Stimulated activated CD4-positive, alpha-beta T cell treated with anti-CD3 and anti-CD28 coated beads, TNF-alpha, amount 100 ng/mL, for 4 hours (primary cell): ENCODE measurements around the gene KCNMB3.

Source experiments
- DNase-seq, 3 experiments: peaks; one replicate each; pipeline ENCODE4 v3.0.0-alpha.2; 2020; ENCODE audit warnings: low read depth in 3 of 3

The KCNMB3 gene

DNA sequence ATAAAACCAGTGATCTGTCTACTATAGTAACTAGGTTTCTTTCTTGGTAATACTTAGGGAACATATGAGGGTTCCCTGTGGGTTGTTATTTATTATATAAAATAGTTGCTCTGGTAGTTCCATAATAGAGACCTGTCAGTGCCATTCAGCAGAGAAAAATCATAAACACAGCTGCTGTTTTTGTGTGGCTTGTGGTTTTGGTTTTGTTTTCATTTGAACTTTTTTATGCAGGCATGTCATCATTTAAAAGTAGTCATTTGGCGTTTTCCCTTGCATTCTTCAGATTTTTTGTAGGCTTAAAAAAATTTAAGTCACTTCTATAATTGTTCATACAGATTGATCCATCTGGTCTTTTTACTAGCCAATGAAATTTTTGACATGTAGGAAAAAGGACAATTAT is 54.8 kb downstream of the KCNMB3 start:
- DNase-seq = no peak

- no peak for DNase-seq
Measured at GRCh38 chr3:179194931-179195330, 56.0 kb downstream of the KCNMB3 start.
